T-helper 1 cell treated with Interleukin-12 subunit alpha and Interleukin-12 subunit beta and Interleukin-4 antibody, amounts not matched to agents 30 ng/mL and 1 ng/mL, for 36 hours (primary cell): Measurements from ENCODE around the gene TEX11. TPM values are rescaled to one million over a fixed set of nuclear protein-coding genes. Genes with fewer than 3 reads are reported as not detected.
"Not testable (repeated sequence)": the region's sequence is repeated elsewhere in the genome, so short reads cannot be mapped to it uniquely, and the experiment has no call there.

Experiments used
- intact Hi-C: fragments of 100-400 bp; cut with micrococcal nuclease; formaldehyde crosslinking; loops from one replicate; pipeline ENCODE4 v1.15.1; 2024
- total RNA-seq: library from RNA; stranded (reverse); gene quantifications from 2 replicates; pipeline ENCODE4 v1.2.3, GENCODE V29; 2022

The TEX11 gene
- total RNA-seq, 1 donor from 2014 or later, result not detected

GRCh38 chrX:70762285-70762684 is 146.2 kb downstream of the TEX11 start:
- intact Hi-C loops, result no loop called here

GRCh38 chrX:70755850-70756249 is 152.7 kb downstream of the TEX11 start:
- intact Hi-C loops, result loop anchor here (5.0 to 10.0 kb wide), 2 partner anchors 81 to 304 kb away; no protein-coding TSS in a partner anchor

- intact Hi-C loops, result loop anchor here (10.0 kb wide), 1 partner anchor 80 kb away; no protein-coding TSS in a partner anchor
These were observed 154.2 kb downstream of the TEX11 start for GRCh38 chrX:70754169-70754848.

- intact Hi-C loops, result not testable (repeated sequence)
These were observed 174.7 kb downstream of the TEX11 start for GRCh38 chrX:70733774-70734173.

- intact Hi-C loops, result not testable (repeated sequence)
These were observed 180.6 kb downstream of the TEX11 start for GRCh38 chrX:70727961-70728360.

GRCh38 chrX:70720721-70721120 is 187.8 kb downstream of the TEX11 start:
- intact Hi-C loops, result no loop called here

- intact Hi-C loops, result not testable (repeated sequence)
These were observed 197.2 kb downstream of the TEX11 start for GRCh38 chrX:70711336-70711735.

GRCh38 chrX:70694339-70695122 is 214.0 kb downstream of the TEX11 start:
- intact Hi-C loops, result no loop called here

GRCh38 chrX:70679455-70679854 is 229.1 kb downstream of the TEX11 start:
- intact Hi-C loops, result loop anchor here (10.0 kb wide), 1 partner anchor 75 kb away; no protein-coding TSS in a partner anchor

- intact Hi-C loops, result loop anchor here (10.0 kb wide), 1 partner anchor 80 kb away; no protein-coding TSS in a partner anchor
These were observed 233.2 kb downstream of the TEX11 start for GRCh38 chrX:70675284-70675683.

- intact Hi-C loops, result loop anchor here (10.0 kb wide), 1 partner anchor 82 kb away; no protein-coding TSS in a partner anchor
These were observed 236.2 kb downstream of the TEX11 start for GRCh38 chrX:70672326-70672725.

- intact Hi-C loops, result loop anchor here (10.0 kb wide), 4 partner anchors 114 to 634 kb away; partner anchors contain the start of genes IGBP1 and KIF4A
These were observed 239.4 kb downstream of the TEX11 start for GRCh38 chrX:70669120-70669519.

GRCh38 chrX:70664726-70665125 is 243.8 kb downstream of the TEX11 start:
- intact Hi-C loops, result loop anchor here (1.0 to 10.0 kb wide), 6 partner anchors 110 to 630 kb away; partner anchors contain the start of genes IGBP1 and KIF4A

GRCh38 chrX:70661124-70661523 is 247.4 kb downstream of the TEX11 start:
- intact Hi-C loops, result loop anchor here (10.0 kb wide), 4 partner anchors 106 to 626 kb away; partner anchors contain the start of genes IGBP1 and KIF4A

GRCh38 chrX:70657546-70657945 is 251.0 kb downstream of the TEX11 start:
- intact Hi-C loops, result loop anchor here (5.0 kb wide), 2 partner anchors 65 to 150 kb away; no protein-coding TSS in a partner anchor

- intact Hi-C loops, result loop anchor here (1.0 to 5.0 kb wide), 3 partner anchors 64 to 200 kb away; no protein-coding TSS in a partner anchor
These were observed 252.2 kb downstream of the TEX11 start for GRCh38 chrX:70656304-70656703.

GRCh38 chrX:70647910-70648309 is 260.6 kb downstream of the TEX11 start:
- intact Hi-C loops, result not testable (repeated sequence)

GRCh38 chrX:70636218-70636617 is 272.3 kb downstream of the TEX11 start:
- intact Hi-C loops, result no loop called here

GRCh38 chrX:70635669-70636068 is 272.8 kb downstream of the TEX11 start:
- intact Hi-C loops, result no loop called here

GRCh38 chrX:70635227-70635626 is 273.3 kb downstream of the TEX11 start:
- intact Hi-C loops, result no loop called here

GRCh38 chrX:70621743-70622142 is 286.8 kb downstream of the TEX11 start:
- intact Hi-C loops, result no loop called here

GRCh38 chrX:70618467-70618866 is 290.0 kb downstream of the TEX11 start:
- intact Hi-C loops, result no loop called here
